Keratinocyte (primary cell): ENCODE data around the gene NCKAP5. TPM values are rescaled to one million over a fixed set of nuclear protein-coding genes. Genes with fewer than 3 reads are reported as not detected.

Source experiments
- DNase-seq: peaks from one replicate; pipeline ENCODE4 v3.0.0-alpha.2; 2011; ENCODE audit warnings: low read depth, missing footprints, low spot score
- FAIRE-seq: peaks from 2 replicates; lab custom pipeline; 2011; peaks lifted over from hg19 to GRCh38; lab: Jason Lieb, UNC
- H2AFZ ChIP-seq: 2 replicates; pipeline ENCODE4 v1.6.0; 2012; ENCODE audit warnings: low read length, control low read depth, inconsistent platforms; ENCODE audit not compliant: control insufficient read depth
- H3K27ac ChIP-seq: 2 replicates; pipeline ENCODE4 v1.5.1; 2011; ENCODE audit warnings: low read length; ENCODE audit not compliant: control insufficient read depth, insufficient read depth
- H3K27me3 ChIP-seq: 3 replicates; pipeline ENCODE4 v1.6.0; 2011; ENCODE audit warnings: low read length; ENCODE audit not compliant: control insufficient read depth, insufficient read depth; ENCODE audit errors: extremely low read depth
- H3K36me3 ChIP-seq, 2 experiments: 2 replicates in 1 of 2; 3 replicates in 1 of 2; pipeline ENCODE4 v1.5.1; 2011; ENCODE audit warnings: low read length in 2 of 2, mild to moderate bottlenecking in 1 of 2; ENCODE audit not compliant: control insufficient read depth in 2 of 2, insufficient read depth in 2 of 2; ENCODE audit errors: extremely low read depth in 1 of 2
- H3K4me1 ChIP-seq: 3 replicates; pipeline ENCODE4 v1.5.1; 2011; ENCODE audit warnings: low read length; ENCODE audit not compliant: control insufficient read depth, insufficient read depth; ENCODE audit errors: extremely low read depth
- H3K4me2 ChIP-seq: 3 replicates; pipeline ENCODE4 v1.6.0; 2011; ENCODE audit warnings: low read depth, low read length; ENCODE audit not compliant: control insufficient read depth, insufficient read depth; ENCODE audit errors: extremely low read depth
- H3K4me3 ChIP-seq, 3 experiments: fragments of 200-600 bp in 1 of 3; sonication (generic) in 1 of 3; 2 replicates in 2 of 3; 3 replicates in 1 of 3; pipeline ENCODE4 v1.5.1; 2011 to 2016; ENCODE audit warnings: low read length in 3 of 3, mild to moderate bottlenecking in 3 of 3, control low read depth in 2 of 3, inconsistent platforms in 1 of 3, low read depth in 1 of 3, mixed read lengths in 1 of 3, mixed run types in 1 of 3, moderate library complexity in 1 of 3; ENCODE audit not compliant: control insufficient read depth in 2 of 3, insufficient read depth in 2 of 3; ENCODE audit errors: extremely low read depth in 1 of 3
- H3K79me2 ChIP-seq: 2 replicates; pipeline ENCODE4 v1.6.0; 2012; ENCODE audit warnings: low read length; ENCODE audit not compliant: control insufficient read depth, insufficient read depth
- H3K9ac ChIP-seq: 3 replicates; pipeline ENCODE4 v1.6.0; 2011; ENCODE audit warnings: low read length; ENCODE audit not compliant: control insufficient read depth, insufficient read depth; ENCODE audit errors: extremely low read depth
- H3K9me1 ChIP-seq: 3 replicates; pipeline ENCODE4 v1.6.0; 2011; ENCODE audit warnings: low read length; ENCODE audit not compliant: control insufficient read depth, insufficient read depth; ENCODE audit errors: extremely low read depth
- H3K9me3 ChIP-seq: 2 replicates; pipeline ENCODE4 v1.5.1; 2012; ENCODE audit warnings: low read depth, low read length; ENCODE audit not compliant: control insufficient read depth
- H4K20me1 ChIP-seq: 3 replicates; pipeline ENCODE4 v1.6.0; 2011; ENCODE audit warnings: low read length; ENCODE audit not compliant: control insufficient read depth, insufficient read depth; ENCODE audit errors: extremely low read depth
- CTCF ChIP-seq, 3 experiments: IDR thresholded peaks in 1 of 3; conservative IDR thresholded peaks in 1 of 3; optimal IDR thresholded peaks in 1 of 3; 2 replicates in 2 of 3; 3 replicates in 1 of 3; pipeline versions ENCODE3 to v1.5.1; 2011; ENCODE audit warnings: low read length in 3 of 3, mild to moderate bottlenecking in 3 of 3, moderate library complexity in 2 of 3, control low read depth in 1 of 3, inconsistent platforms in 1 of 3; ENCODE audit not compliant: insufficient read depth in 2 of 3; ENCODE audit errors: extremely low read depth in 1 of 3
- EZH2 ChIP-seq: IDR thresholded peaks from one replicate; pipeline ENCODE4 v1.6.1; 2012; ENCODE audit warnings: inconsistent platforms, mild to moderate bottlenecking, low read length, moderate library complexity
- dilution Hi-C: fragments of 300-500 bp; cut with MboI; formaldehyde crosslinking; loops from one replicate; pipeline ENCODE4 v1.7.0; 2020; ENCODE audit warnings: low sequenced_read_pairs; ENCODE audit not compliant: extremely low pct_ligation_motif_present
- polyA plus RNA-seq, 5 experiments: library from polyadenylated mRNA; depleted of rRNA in 3 of 5; stranded (reverse) in 3 of 5; stranded (forward) in 1 of 5; unstranded in 1 of 5; fragments of >200 nt; gene quantifications; 1 replicate in 1 of 5; 2 replicates in 3 of 5; 3 replicates in 1 of 5; pipeline versions ENCODE4 v1.2.1 to v1.2.3, GENCODE V29; 2011 to 2012; ENCODE audit warnings: missing spikeins in 2 of 5, low read depth in 1 of 5, low replicate concordance in 1 of 5

Gene NCKAP5
- polyA plus RNA-seq, 1 donor (not counting 4 experiments of a cell fraction or from before 2014, with no cell fraction given): 3.6 TPM

- no peak overlapping the region for H3K27ac ChIP-seq
- no peak for DNase-seq
- FAIRE-seq: no peak
- H3K4me2 ChIP-seq: no peak overlapping the region
- dilution Hi-C loops: no loop called here
- no peaks in the 10 kb centered on the region for H3K27me3 ChIP-seq
- H3K9ac ChIP-seq: no peak overlapping the region
- no peak overlapping the region for H2AFZ ChIP-seq
- TF ChIP-seq EZH2 (no peak), CTCF (optimal IDR thresholded peaks at IDR 0.05 in 1 of 3, IDR thresholded peaks at IDR 0.05 in 1 of 3, conservative IDR thresholded peaks at IDR 0.05 in 1 of 3; ENCODE audit: extremely low read depth in 1 of 3, insufficient read depth in 2 of 3, low read length in 3 of 3) (no peak)
- H3K79me2 ChIP-seq: no peaks in the 10 kb centered on the region
- no peaks in the 10 kb centered on the region for H3K4me1 ChIP-seq
- no peaks in the 10 kb centered on the region for H4K20me1 ChIP-seq
- H3K4me3 ChIP-seq: no peak overlapping the region
- H3K9me1 ChIP-seq: no peaks in the 10 kb centered on the region
- no peaks in the 10 kb centered on the region for H3K36me3 ChIP-seq
- H3K9me3 ChIP-seq: no peaks in the 10 kb centered on the region
These were observed 743.5 kb downstream of the NCKAP5 start for GRCh38 chr2:132824716-132825115.

GRCh38 chr2:132816234-132816633 is 752.0 kb downstream of the NCKAP5 start:
- no peak overlapping the region for H3K27ac ChIP-seq
- no peak overlapping the region for H3K4me2 ChIP-seq
- no peak for DNase-seq
- no peaks in the 10 kb centered on the region for H3K27me3 ChIP-seq
- dilution Hi-C loops: no loop called here
- no peak overlapping the region for H3K9ac ChIP-seq
- H4K20me1 ChIP-seq: no peaks in the 10 kb centered on the region
- H3K9me1 ChIP-seq: no peaks in the 10 kb centered on the region
- no peak overlapping the region for H3K4me3 ChIP-seq
- no peak for FAIRE-seq
- no peaks in the 10 kb centered on the region for H3K79me2 ChIP-seq
- H3K4me1 ChIP-seq: no peaks in the 10 kb centered on the region
- no peak overlapping the region for H2AFZ ChIP-seq
- H3K36me3 ChIP-seq: no peaks in the 10 kb centered on the region
- H3K9me3 ChIP-seq: no peaks in the 10 kb centered on the region
- no peak for TF ChIP-seq CTCF (optimal IDR thresholded peaks at IDR 0.05 in 1 of 3, IDR thresholded peaks at IDR 0.05 in 1 of 3, conservative IDR thresholded peaks at IDR 0.05 in 1 of 3; ENCODE audit: extremely low read depth in 1 of 3, insufficient read depth in 2 of 3, low read length in 3 of 3)
